ENCODE results near the gene NUP205. TPM values are rescaled to one million over a fixed set of nuclear protein-coding genes. Genes with fewer than 3 reads are reported as not detected.

Gene NUP205
- total and polyA plus RNA-seq, 2 of the 13 experiments (the other 11 are each of a cell fraction or from before 2014, with no cell fraction given) = 46.2 to 87.2 TPM

GRCh38 chr7:135662373-135663114, 104.8 kb downstream of the NUP205 start, which contains the start of gene STMP1 (continued):
- TF ChIP-seq ZBTB44 (CRISPR knock-in tag; IDR thresholded peaks at IDR 0.05) (peak; percentile 58; the same call in 1 of the 2 replicates), ZNF800 (CRISPR knock-in tag; IDR thresholded peaks at IDR 0.05) (peak; percentile 82; the same call in 1 of the 2 replicates), FOXJ3 (CRISPR knock-in tag; IDR thresholded peaks at IDR 0.05; ENCODE audit: borderline replicate concordance) (no peak; the same call in 1 of the 2 replicates), NFIB (CRISPR knock-in tag; IDR thresholded peaks at IDR 0.05; ENCODE audit: borderline replicate concordance) (no peak), POLR2A (IDR thresholded peaks at IDR 0.05; ENCODE audit: insufficient read depth in 1 of 2, low read depth in 2 of 2, low read length in 2 of 2) (peak; percentile 81 to 95), HDAC6 (IDR thresholded peaks at IDR 0.05; ENCODE audit: low read depth, low read length) (no peak), MXD4 (CRISPR knock-in tag; IDR thresholded peaks at IDR 0.05) (peak; percentile 83), ZBTB7B (CRISPR knock-in tag; IDR thresholded peaks at IDR 0.05) (peak; percentile 69; the same call in 1 of the 2 replicates), BRD4 (CRISPR knock-in tag; IDR thresholded peaks at IDR 0.05) (peak; percentile 91), MIER3 (CRISPR knock-in tag; IDR thresholded peaks at IDR 0.05; ENCODE audit: borderline replicate concordance) (peak; percentile 54; the same call in 1 of the 2 replicates), CENPT (CRISPR knock-in tag; IDR thresholded peaks at IDR 0.05; ENCODE audit: low read depth) (no peak), TEAD3 (CRISPR knock-in tag; optimal IDR thresholded peaks at IDR 0.05; ENCODE audit: borderline replicate concordance) (peak; percentile 76), TFDP2 (CRISPR knock-in tag; IDR thresholded peaks at IDR 0.05) (peak; percentile 79), ZNF737 (CRISPR knock-in tag; IDR thresholded peaks at IDR 0.05; ENCODE audit: borderline replicate concordance) (no peak), ZNF446 (CRISPR knock-in tag; IDR thresholded peaks at IDR 0.05) (no peak), NONO (IDR thresholded peaks at IDR 0.05) (no peak), NONO (CRISPR knock-in tag; conservative IDR thresholded peaks at IDR 0.05) (peak; percentile 88), TSC22D2 (CRISPR knock-in tag; IDR thresholded peaks at IDR 0.05; ENCODE audit: borderline replicate concordance) (peak; percentile 70; the same call in 1 of the 2 replicates), TBP (CRISPR knock-in tag; IDR thresholded peaks at IDR 0.05) (peak; percentile 77; the same call in 1 of the 2 replicates), ZBTB38 (CRISPR knock-in tag; IDR thresholded peaks at IDR 0.05) (peak; percentile 81), NCOR1 (IDR thresholded peaks at IDR 0.05; ENCODE audit: borderline replicate concordance, low read length) (no peak), ARHGAP35 (CRISPR knock-in tag; IDR thresholded peaks at IDR 0.05; ENCODE audit: borderline replicate concordance) (peak; percentile 81), NR1H2 (CRISPR knock-in tag; IDR thresholded peaks at IDR 0.05; ENCODE audit: borderline replicate concordance, low read depth) (0 out of 2 replicates have a peak, but pooled peaks have one; percentile 28), SKI (IDR thresholded peaks at IDR 0.05; ENCODE audit: partially characterized antibody) (no peak), ZNF33A (CRISPR knock-in tag; IDR thresholded peaks at IDR 0.05; ENCODE audit: borderline replicate concordance) (no peak; the same call in 1 of the 2 replicates), CHD2 (IDR thresholded peaks at IDR 0.05; ENCODE audit: low read depth, low read length) (no peak), ATM (IDR thresholded peaks at IDR 0.05; ENCODE audit: borderline replicate concordance) (no peak)

Measured in HepG2 (cell line).